ENCODE results near the gene PRDX2.

PRDX2 gene

DNA sequence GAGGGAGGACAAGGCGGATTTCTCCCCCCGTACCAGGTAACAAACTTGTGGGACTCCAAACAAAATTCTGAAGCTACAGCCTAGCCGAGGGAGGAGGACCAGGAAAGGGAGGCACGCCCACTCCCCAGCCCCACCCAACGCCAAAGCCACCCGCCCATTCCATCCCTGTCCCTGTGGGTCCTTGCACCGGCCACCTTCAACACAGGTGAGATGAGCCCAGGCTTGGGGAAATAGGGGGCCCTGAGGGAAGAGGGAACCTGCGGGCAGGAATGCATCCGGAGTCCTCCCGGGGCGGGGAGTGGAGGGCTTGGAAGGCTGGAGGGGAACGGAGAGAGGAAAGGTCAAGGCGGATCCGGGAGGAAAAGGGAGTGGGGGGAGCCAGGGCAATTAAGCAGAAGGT lies 50.0 kb downstream of the PRDX2 start, which contains the start of gene BEST2:
BEST2 (plus strand) TSS at position 157 of the 400 bp plus-strand sequence. CDS start 802 bp downstream, outside the sequence.
- DNase-seq: no peak

DNA sequence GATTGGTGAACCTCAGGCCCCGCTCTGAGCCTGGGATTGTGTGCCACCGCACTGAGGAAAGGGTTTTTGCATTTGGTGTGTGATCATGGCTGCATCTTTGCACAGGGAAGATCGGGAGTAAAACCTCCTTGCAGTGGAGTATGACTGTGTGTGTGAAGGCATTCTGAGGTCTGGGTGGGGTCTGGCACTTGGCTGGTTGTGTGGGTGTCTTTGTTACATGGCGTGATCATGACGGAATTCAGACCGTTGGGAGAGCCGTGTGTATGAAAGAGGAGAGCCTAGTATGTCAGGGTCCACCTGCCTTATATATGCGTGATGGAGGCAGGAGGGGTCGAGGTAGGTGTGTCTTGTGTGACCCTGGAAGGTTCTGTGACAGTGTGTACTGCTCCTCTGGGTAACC lies 50.7 kb downstream of the PRDX2 start:
- no peak for DNase-seq

DNA sequence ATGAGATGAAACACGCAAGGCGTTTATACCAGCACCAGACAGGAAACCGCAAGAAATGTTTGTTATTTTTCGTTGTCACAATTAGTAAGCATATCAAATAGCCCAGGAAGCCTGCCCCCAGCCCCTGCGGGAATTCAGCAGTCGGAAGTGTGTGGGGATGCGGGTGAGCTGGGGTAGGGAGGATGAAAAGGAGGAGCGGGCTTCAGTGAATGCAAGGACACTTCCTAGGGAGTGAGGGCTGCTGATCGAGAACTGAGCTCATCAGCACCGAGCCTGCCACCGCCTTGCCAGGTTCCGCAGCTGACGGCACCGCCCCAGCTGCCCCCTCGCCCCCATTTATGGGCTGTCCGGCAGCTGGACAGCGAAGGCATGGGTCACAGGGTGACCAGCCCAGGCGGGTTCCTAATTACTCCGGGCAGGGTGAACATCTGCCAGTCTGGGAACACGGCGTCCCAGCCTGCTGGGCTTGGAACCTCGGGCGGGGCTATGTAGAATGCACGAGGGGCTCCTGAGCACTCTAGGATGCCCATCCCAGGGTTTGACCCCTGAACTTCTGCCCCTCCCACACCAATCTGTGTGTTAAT lies 51.6 kb downstream of the PRDX2 start:
- no peak for DNase-seq

DNA sequence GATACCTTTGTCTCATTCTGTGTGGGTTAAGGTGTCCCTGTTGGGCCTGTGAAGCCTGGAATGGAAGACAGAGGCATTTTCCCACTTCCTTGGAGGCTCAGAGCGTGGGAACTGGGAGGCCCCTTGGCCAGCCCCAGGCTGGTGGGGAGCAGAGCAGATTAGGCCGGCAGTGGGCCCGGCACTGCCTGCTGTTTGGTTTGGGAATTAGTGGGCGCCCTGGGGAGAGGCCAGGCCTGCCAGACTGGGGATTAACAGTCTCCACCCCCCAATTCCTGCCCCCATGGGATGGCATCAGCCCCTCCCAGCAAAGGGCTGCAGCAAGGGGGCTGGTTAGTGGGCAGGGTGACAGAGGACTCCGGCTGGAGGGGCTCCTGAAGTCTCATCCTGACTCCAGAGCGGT lies 53.1 kb downstream of the PRDX2 start:
- DNase-seq: no peak

Measured in CD4-positive, alpha-beta T cell treated with Interleukin-6 for 4 hours (primary cell).